ELF-1 (cell line): Measurements from ENCODE around the gene CTAG1B.
"Not testable (repeated sequence)": the region's sequence is repeated elsewhere in the genome, so short reads cannot be mapped to it uniquely, and the experiment has no call there.

ENCODE experiments used
- DNase-seq: peaks from one replicate; pipeline ENCODE4 v3.0.0-alpha.2; 2016; ENCODE audit warnings: low read depth, low spot score

The CTAG1B gene

GRCh38 chrX:154619182-154619581, at the start of gene CTAG1B:
CTAG1B (minus strand) TSS chrX:154619282; CDS start chrX:154619218, 64 bp downstream.
- not testable (repeated sequence) for DNase-seq

GRCh38 chrX:154661899-154662298, 42.8 kb upstream of the CTAG1B start:
- no peak for DNase-seq

GRCh38 chrX:154661170-154661569, 42.1 kb upstream of the CTAG1B start:
- no peak for DNase-seq

- no peak for DNase-seq
These were observed 41.5 kb upstream of the CTAG1B start for GRCh38 chrX:154660541-154660940.

GRCh38 chrX:154658957-154659356, 39.9 kb upstream of the CTAG1B start:
- no peak for DNase-seq

- no peak for DNase-seq
These were observed 39.1 kb upstream of the CTAG1B start for GRCh38 chrX:154658187-154658586.

GRCh38 chrX:154657226-154657805, 38.2 kb upstream of the CTAG1B start:
- DNase-seq = no peak

- no peak for DNase-seq
These were observed 36.7 kb upstream of the CTAG1B start for GRCh38 chrX:154655786-154656185.

GRCh38 chrX:154655346-154655745, 36.3 kb upstream of the CTAG1B start:
- DNase-seq = no peak

- DNase-seq = no peak
These were observed 35.8 kb upstream of the CTAG1B start for GRCh38 chrX:154654925-154655324.

GRCh38 chrX:154654372-154654771, 35.3 kb upstream of the CTAG1B start:
- no peak for DNase-seq

GRCh38 chrX:154653413-154653812, 34.3 kb upstream of the CTAG1B start, which contains the start of gene CTAG2:
CTAG2 (minus strand) TSS chrX:154653579; CDS start chrX:154653515, 64 bp downstream.
- not testable (repeated sequence) for DNase-seq

- no peak for DNase-seq
These were observed 33.9 kb upstream of the CTAG1B start for GRCh38 chrX:154653048-154653401.

- no peak for DNase-seq
These were observed 33.4 kb upstream of the CTAG1B start for GRCh38 chrX:154652311-154653047.

- no peak for DNase-seq
These were observed 31.1 kb upstream of the CTAG1B start for GRCh38 chrX:154650221-154650510.

- peak; percentile 53 for DNase-seq
These were observed 30.6 kb upstream of the CTAG1B start for GRCh38 chrX:154649503-154650220.

GRCh38 chrX:154648931-154649330, 29.8 kb upstream of the CTAG1B start:
- DNase-seq = no peak

GRCh38 chrX:154645745-154646378, 26.8 kb upstream of the CTAG1B start:
- DNase-seq = not testable (repeated sequence)

- not testable (repeated sequence) for DNase-seq
These were observed 24.6 kb upstream of the CTAG1B start for GRCh38 chrX:154643708-154644107.

GRCh38 chrX:154641740-154642139, 22.7 kb upstream of the CTAG1B start:
- DNase-seq = not testable (repeated sequence)

GRCh38 chrX:154633661-154634060, 14.6 kb upstream of the CTAG1B start:
- not testable (repeated sequence) for DNase-seq

- DNase-seq = not testable (repeated sequence)
These were observed 11.9 kb upstream of the CTAG1B start for GRCh38 chrX:154630949-154631348.
